GM23338 (cell line): Measurements from ENCODE around the gene ALDH16A1. TPM values are rescaled to one million over a fixed set of nuclear protein-coding genes. Genes with fewer than 3 reads are reported as not detected.
"Not testable (repeated sequence)": the region's sequence is repeated elsewhere in the genome, so short reads cannot be mapped to it uniquely, and the experiment has no call there.

Source experiments
- ATAC-seq: fragments of 200-7000 bp; cut with Tn5 transposase; 3 replicates; pipeline ENCODE4 v1.9.1; 2020
- DNase-seq: peaks from one replicate; pipeline ENCODE4 v3.0.0-alpha.2; 2015; ENCODE audit warnings: low spot score
- H2AFZ ChIP-seq: fragments of 200-600 bp; sonication (generic); 2 replicates; pipeline ENCODE4 v1.8.0; 2016; ENCODE audit warnings: antibody characterized with exemption, mild to moderate bottlenecking, moderate library complexity
- H3F3A ChIP-seq: fragments of 200-600 bp; sonication (generic); replicated peaks from 2 replicates; pipeline ENCODE4 v1.8.0; 2017; ENCODE audit warnings: antibody characterized with exemption, mixed run types, low read depth
- H3K27ac ChIP-seq: fragments of 200-600 bp; sonication (generic); 2 replicates; pipeline ENCODE4 v1.6.1; 2016; ENCODE audit warnings: low read depth
- H3K27me3 ChIP-seq: fragments of 200-600 bp; sonication (generic); 2 replicates; pipeline ENCODE4 v1.8.0; 2016; ENCODE audit warnings: mild to moderate bottlenecking, mixed run types, moderate library complexity; ENCODE audit not compliant: insufficient read depth
- H3K36me3 ChIP-seq: fragments of 200-600 bp; sonication (generic); 2 replicates; pipeline ENCODE4 v1.8.0; 2016; ENCODE audit warnings: mild to moderate bottlenecking; ENCODE audit not compliant: insufficient read depth
- H3K4me1 ChIP-seq: fragments of 200-600 bp; sonication (generic); 2 replicates; pipeline ENCODE4 v1.8.0; 2016; ENCODE audit warnings: mild to moderate bottlenecking, moderate library complexity; ENCODE audit not compliant: insufficient read depth
- H3K4me2 ChIP-seq: fragments of 200-600 bp; sonication (generic); 2 replicates; pipeline ENCODE4 v1.7.1; 2017; ENCODE audit warnings: mixed run types
- H3K4me3 ChIP-seq: fragments of 200-600 bp; sonication (generic); 2 replicates; pipeline ENCODE4 v1.6.1; 2016; ENCODE audit warnings: mixed run types
- H3K79me2 ChIP-seq: fragments of 200-600 bp; sonication (generic); replicated peaks from 2 replicates; pipeline ENCODE4 v1.8.0; 2017; ENCODE audit warnings: mild to moderate bottlenecking; ENCODE audit not compliant: insufficient read depth
- H3K9me2 ChIP-seq: fragments of 200-600 bp; sonication (generic); 2 replicates; pipeline ENCODE4 v1.8.0; 2017; ENCODE audit not compliant: insufficient read depth
- H4K20me1 ChIP-seq: fragments of 200-600 bp; sonication (generic); replicated peaks from 2 replicates; pipeline ENCODE4 v1.8.0; 2017; ENCODE audit warnings: mild to moderate bottlenecking; ENCODE audit not compliant: insufficient read depth
- H3K27ac Mint-ChIP-seq: 2 replicates; pipeline ENCODE4 v1.8.0; 2020; ENCODE audit warnings: inconsistent platforms, mild to moderate bottlenecking, moderate library complexity, mixed read lengths
- H3K27me3 Mint-ChIP-seq: 3 replicates; pipeline ENCODE4 v1.8.0; 2022; ENCODE audit warnings: low read depth, mild to moderate bottlenecking, moderate library complexity, mixed read lengths, inconsistent platforms; ENCODE audit not compliant: insufficient read depth, poor library complexity
- H3K36me3 Mint-ChIP-seq: 3 replicates; pipeline ENCODE4 v1.8.0; 2021; ENCODE audit warnings: low read depth, mild to moderate bottlenecking, inconsistent platforms, moderate library complexity, mixed read lengths
- H3K4me1 Mint-ChIP-seq: 3 replicates; pipeline ENCODE4 v1.8.0; 2020; ENCODE audit warnings: mild to moderate bottlenecking, inconsistent platforms, mixed read lengths
- H3K4me3 Mint-ChIP-seq: 3 replicates; pipeline ENCODE4 v1.8.0; 2021; ENCODE audit warnings: moderate library complexity, mild to moderate bottlenecking, inconsistent platforms, mixed read lengths
- H3K9me3 Mint-ChIP-seq: 3 replicates; pipeline ENCODE4 v1.8.0; 2020; ENCODE audit warnings: moderate library complexity, mild to moderate bottlenecking, inconsistent platforms, mixed read lengths
- CREB1 ChIP-seq: fragments of 250-450 bp; sonication (Bioruptor Pico); IDR thresholded peaks from 2 replicates; pipeline ENCODE4 v1.5.0; 2020; ENCODE audit warnings: low read depth, mild to moderate bottlenecking, moderate library complexity
- EZH2phosphoT487 ChIP-seq: fragments of 200-600 bp; sonication (generic); IDR thresholded peaks from one replicate; pipeline ENCODE4 v1.8.1; 2018; ENCODE audit warnings: antibody characterized with exemption; ENCODE audit not compliant: unreplicated experiment
- JUNB ChIP-seq: IDR thresholded peaks from one replicate; pipeline ENCODE4 v1.6.1; 2016; ENCODE audit warnings: antibody characterized with exemption; ENCODE audit not compliant: unreplicated experiment
- NANOG ChIP-seq: IDR thresholded peaks from 2 replicates; pipeline ENCODE4 v1.6.1; 2016; ENCODE audit warnings: antibody characterized with exemption, borderline replicate concordance
- STAT1 ChIP-seq: IDR thresholded peaks from one replicate; pipeline ENCODE4 v1.6.1; 2016; ENCODE audit warnings: antibody characterized with exemption; ENCODE audit not compliant: unreplicated experiment
- ZNF114 ChIP-seq: fragments of 250-450 bp; sonication (Bioruptor Pico); IDR thresholded peaks from 2 replicates; pipeline ENCODE4 v1.5.0; 2020; ENCODE audit warnings: mild to moderate bottlenecking, moderate library complexity
- polyA plus RNA-seq: library from polyadenylated mRNA; unstranded; fragments of >200 nt; fragmentation: Nextera tagmentation; extraction: Ambion mirVana; gene quantifications from 2 replicates; pipeline ENCODE4 v1.2.1, GENCODE V29; 2016
- total RNA-seq: library from RNA; depleted of rRNA; stranded (reverse); fragments of >200 nt; shearing (Covaris generic); gene quantifications from 2 replicates; pipeline ENCODE4 v1.2.3, GENCODE V29; 2014
- TF ChIP-seq, protein P1 (sequence below): IDR thresholded peaks from 2 replicates; pipeline ENCODE4 v1.6.1; 2016; ENCODE audit warnings: antibody characterized with exemption
- TF ChIP-seq, protein P2 (sequence below), 2 experiments: fragments of 200-600 bp in 1 of 2; sonication (generic) in 1 of 2; conservative IDR thresholded peaks; 2 replicates each; pipeline versions ENCODE4 v1.5.1 to v1.6.1; 2016 to 2017; ENCODE audit warnings: antibody characterized with exemption in 2 of 2, low read depth in 2 of 2, mild to moderate bottlenecking in 2 of 2, moderate library complexity in 1 of 2

The ALDH16A1 gene
- total and polyA plus RNA-seq, 2 experiments from 2014 or later: 16.8 to 57.3 TPM

DNA sequence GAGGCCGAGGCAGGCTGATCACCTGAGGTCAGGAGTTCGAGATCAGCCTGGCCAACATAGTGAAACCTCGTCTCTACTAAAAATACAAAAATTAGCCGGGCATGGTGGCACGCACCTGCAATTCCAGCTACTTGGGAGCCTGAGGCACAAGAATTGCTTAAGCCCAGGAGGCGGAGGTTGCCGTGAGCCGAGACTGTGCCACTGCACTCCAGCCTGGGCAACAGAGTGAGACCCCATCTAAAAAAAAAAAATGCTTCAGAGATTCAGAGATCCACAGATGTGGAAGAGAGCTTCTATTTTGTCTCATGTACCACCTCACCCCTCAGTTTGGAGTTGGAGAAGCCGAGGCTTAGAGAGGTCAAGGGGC is 20.5 kb downstream of the ALDH16A1 start:
- H3K9me3 Mint-ChIP-seq, H4K20me1 ChIP-seq, H3K4me3 Mint-ChIP-seq, H3K4me1 ChIP-seq, H3K27ac ChIP-seq, H3K27me3 ChIP-seq, DNase-seq, H2AFZ ChIP-seq, H3K79me2 ChIP-seq, ATAC-seq, H3K9me2 ChIP-seq, H3K27ac Mint-ChIP-seq, H3K36me3 ChIP-seq: not testable (repeated sequence)
- Mint-ChIP-seq H3K27me3 (peaks cover 22% of the 10 kb centered on the region), H3K4me1 (peaks cover 21% of the 10 kb centered on the region), H3K36me3 (peaks cover 19% of the 10 kb centered on the region)
- peak overlapping the region; percentile 81; the same call in 1 of the 2 replicates for H3K4me2 ChIP-seq
- peak overlapping the region; percentile 65; the same call in 1 of the 2 replicates for H3K4me3 ChIP-seq
- peaks cover 24% of the 10 kb centered on the region; the same call in 1 of the 2 replicates for H3F3A ChIP-seq

DNA sequence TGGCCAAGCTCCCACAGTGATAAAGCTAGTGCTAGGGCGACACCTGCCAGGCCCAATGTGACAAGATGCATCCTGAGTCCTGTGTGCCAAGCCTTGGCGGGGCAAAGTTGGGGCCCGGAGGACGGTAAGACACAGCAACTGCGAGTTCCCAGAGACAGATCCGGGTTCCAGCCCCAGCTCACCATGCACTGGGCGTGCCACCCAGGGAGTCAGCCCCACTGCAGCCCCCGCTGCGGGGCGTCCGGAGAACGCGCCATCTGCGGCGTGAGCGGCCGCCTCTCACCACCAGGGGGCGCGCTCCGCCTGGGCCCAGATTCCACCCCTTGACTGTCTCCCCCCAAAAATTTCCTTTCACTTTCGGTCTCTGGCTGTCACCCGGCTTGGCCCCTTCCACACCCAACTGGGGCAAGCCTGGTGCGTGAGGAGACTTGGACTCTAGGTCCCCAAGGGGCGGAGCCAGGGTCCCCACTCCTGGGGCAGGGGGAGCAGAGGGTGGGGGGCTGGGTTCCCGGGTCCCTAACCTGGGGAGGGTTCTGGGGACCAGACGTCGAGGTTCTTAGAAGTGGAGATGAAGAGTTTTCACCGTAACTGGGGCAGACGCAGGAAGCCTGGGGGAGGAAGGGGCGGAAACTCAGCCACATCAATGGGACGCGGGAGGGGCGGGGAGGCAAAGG is 21.0 kb downstream of the ALDH16A1 start, which contains the start of gene FLT3LG:
Gene FLT3LG (plus strand): TSS at position 348 of the 674 bp plus-strand sequence. CDS start 425 bp downstream, outside the sequence.
- Histone ChIP-seq H3K36me3 (no peaks in the 10 kb centered on the region), H3F3A (peaks cover 24% of the 10 kb centered on the region; the same call in 1 of the 2 replicates), H3K9me2 (no peaks in the 10 kb centered on the region), H3K27ac (no peak within 1 kb of the TSS), H3K79me2 (no peaks in the 10 kb centered on the region), H2AFZ (peak within 1 kb of the TSS; percentile 90; the same call in 1 of the 2 replicates), H3K4me2 (peak within 1 kb of the TSS; percentile 81), H3K4me1 (peaks cover 5% of the 10 kb centered on the region; the same call in 1 of the 2 replicates), H3K27me3 (no peaks in the 10 kb centered on the region; the same call in 1 of the 2 replicates), H3K4me3 (peak within 1 kb of the TSS; percentile 65), H4K20me1 (no peaks in the 10 kb centered on the region)
- Mint-ChIP-seq H3K36me3 (peaks cover 19% of the 10 kb centered on the region), H3K4me3 (peak within 1 kb of the TSS; percentile 55), H3K27me3 (peaks cover 21% of the 10 kb centered on the region), H3K9me3 (peaks cover 3% of the 10 kb centered on the region; the same call in 2 of the 3 replicates), H3K4me1 (peaks cover 19% of the 10 kb centered on the region), H3K27ac (no peak within 1 kb of the TSS)
- DNase-seq: peak; percentile 77
- TF ChIP-seq, protein P1, sequence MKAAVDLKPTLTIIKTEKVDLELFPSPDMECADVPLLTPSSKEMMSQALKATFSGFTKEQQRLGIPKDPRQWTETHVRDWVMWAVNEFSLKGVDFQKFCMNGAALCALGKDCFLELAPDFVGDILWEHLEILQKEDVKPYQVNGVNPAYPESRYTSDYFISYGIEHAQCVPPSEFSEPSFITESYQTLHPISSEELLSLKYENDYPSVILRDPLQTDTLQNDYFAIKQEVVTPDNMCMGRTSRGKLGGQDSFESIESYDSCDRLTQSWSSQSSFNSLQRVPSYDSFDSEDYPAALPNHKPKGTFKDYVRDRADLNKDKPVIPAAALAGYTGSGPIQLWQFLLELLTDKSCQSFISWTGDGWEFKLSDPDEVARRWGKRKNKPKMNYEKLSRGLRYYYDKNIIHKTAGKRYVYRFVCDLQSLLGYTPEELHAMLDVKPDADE: no peak
- TF ChIP-seq, protein P2, sequence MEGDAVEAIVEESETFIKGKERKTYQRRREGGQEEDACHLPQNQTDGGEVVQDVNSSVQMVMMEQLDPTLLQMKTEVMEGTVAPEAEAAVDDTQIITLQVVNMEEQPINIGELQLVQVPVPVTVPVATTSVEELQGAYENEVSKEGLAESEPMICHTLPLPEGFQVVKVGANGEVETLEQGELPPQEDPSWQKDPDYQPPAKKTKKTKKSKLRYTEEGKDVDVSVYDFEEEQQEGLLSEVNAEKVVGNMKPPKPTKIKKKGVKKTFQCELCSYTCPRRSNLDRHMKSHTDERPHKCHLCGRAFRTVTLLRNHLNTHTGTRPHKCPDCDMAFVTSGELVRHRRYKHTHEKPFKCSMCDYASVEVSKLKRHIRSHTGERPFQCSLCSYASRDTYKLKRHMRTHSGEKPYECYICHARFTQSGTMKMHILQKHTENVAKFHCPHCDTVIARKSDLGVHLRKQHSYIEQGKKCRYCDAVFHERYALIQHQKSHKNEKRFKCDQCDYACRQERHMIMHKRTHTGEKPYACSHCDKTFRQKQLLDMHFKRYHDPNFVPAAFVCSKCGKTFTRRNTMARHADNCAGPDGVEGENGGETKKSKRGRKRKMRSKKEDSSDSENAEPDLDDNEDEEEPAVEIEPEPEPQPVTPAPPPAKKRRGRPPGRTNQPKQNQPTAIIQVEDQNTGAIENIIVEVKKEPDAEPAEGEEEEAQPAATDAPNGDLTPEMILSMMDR (conservative IDR thresholded peaks at IDR 0.05; ENCODE audit: low read depth in 2 of 2): peak; percentile 86 to 87
- no peak for TF ChIP-seq NANOG
- ATAC-seq: peak; percentile 27

DNA sequence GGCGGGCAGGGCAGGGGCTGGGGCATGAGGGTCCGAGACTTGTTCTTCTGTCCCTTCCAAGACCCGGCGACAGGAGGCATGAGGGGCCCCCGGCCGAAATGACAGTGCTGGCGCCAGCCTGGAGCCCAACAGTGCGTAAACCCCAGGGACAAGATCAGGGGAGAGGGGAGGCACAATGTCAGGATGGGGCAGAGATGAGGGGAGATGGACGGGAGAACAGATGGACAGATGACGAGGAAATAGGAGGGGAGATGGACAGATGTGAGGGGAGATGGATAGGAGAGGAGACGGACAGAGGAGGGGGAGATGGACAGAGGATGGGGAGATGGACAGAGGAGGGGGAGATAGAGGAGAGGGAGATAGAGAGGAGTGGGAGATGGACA is 21.5 kb downstream of the ALDH16A1 start:
- Mint-ChIP-seq H3K4me3 (peak overlapping the region; percentile 55; the same call in 2 of the 3 replicates), H3K36me3 (peaks cover 16% of the 10 kb centered on the region; the same call in 2 of the 3 replicates), H3K27me3 (peaks cover 23% of the 10 kb centered on the region), H3K4me1 (peaks cover 17% of the 10 kb centered on the region), H3K9me3 (peaks cover 3% of the 10 kb centered on the region; the same call in 2 of the 3 replicates), H3K27ac (no peak overlapping the region)
- peaks cover 5% of the 10 kb centered on the region; the same call in 1 of the 2 replicates for H3K4me1 ChIP-seq
- H3K27me3 ChIP-seq: no peaks in the 10 kb centered on the region; the same call in 1 of the 2 replicates
- H2AFZ ChIP-seq: no peak overlapping the region
- H3K79me2 ChIP-seq: no peaks in the 10 kb centered on the region
- no peak for ATAC-seq
- no peaks in the 10 kb centered on the region for H3K9me2 ChIP-seq
- no peaks in the 10 kb centered on the region for H4K20me1 ChIP-seq
- no peak for DNase-seq
- no peak overlapping the region for H3K27ac ChIP-seq
- TF ChIP-seq STAT1: no peak
- TF ChIP-seq, protein P1: no peak
- TF ChIP-seq JUNB: no peak
- no peak for TF ChIP-seq EZH2phosphoT487
- no peak for TF ChIP-seq CREB1 (CRISPR knock-in tag)
- TF ChIP-seq ZNF114: no peak
- peak overlapping the region; percentile 81 for H3K4me2 ChIP-seq
- H3K36me3 ChIP-seq: no peaks in the 10 kb centered on the region
- H3F3A ChIP-seq: peaks cover 24% of the 10 kb centered on the region; the same call in 1 of the 2 replicates
- H3K4me3 ChIP-seq: peak overlapping the region; percentile 65
